Measurements from ENCODE around the gene PI3. TPM values are rescaled to one million over a fixed set of nuclear protein-coding genes. Genes with fewer than 3 reads are reported as not detected.

PI3 gene
- total and polyA plus RNA-seq, 5 donors: not detected

DNA sequence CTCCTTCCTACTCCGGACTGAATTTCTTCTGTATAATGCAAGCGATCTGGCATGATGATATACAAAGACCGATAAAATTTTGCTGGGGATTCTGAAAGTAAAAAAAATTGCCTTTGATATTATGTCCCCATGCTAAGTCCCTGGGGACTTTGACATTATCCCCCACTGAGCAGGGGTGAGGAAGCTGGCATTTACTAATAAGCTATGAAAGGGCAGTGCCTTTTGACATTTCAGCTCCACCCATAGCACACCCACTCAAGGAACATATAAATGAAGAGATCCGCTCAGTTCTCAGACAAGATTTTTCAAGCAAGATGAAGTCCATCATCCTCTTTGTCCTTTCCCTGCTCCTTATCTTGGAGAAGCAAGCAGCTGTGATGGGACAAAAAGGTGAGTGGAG lies 46.4 kb downstream of the PI3 start, which contains the start of gene SEMG2:
Gene SEMG2, plus strand, starts transcription at position 298 of the 400 bp plus-strand sequence. Its CDS starts 17 bp downstream, at position 315.
- ATAC-seq (no peak), DNase-seq (no peak)
- Histone ChIP-seq H3K27me3 (ENCODE audit: control insufficient read depth, insufficient read depth) (peaks cover 2% of the 10 kb centered on the region), H3K9me3 (ENCODE audit: control insufficient read depth, low read length) (no peaks in the 10 kb centered on the region), H3K4me1 (ENCODE audit: control insufficient read depth, insufficient read depth, low read length) (no peaks in the 10 kb centered on the region), H3K4me3 (ENCODE audit: low read length) (no peak within 1 kb of the TSS), H3K27ac (ENCODE audit: low read length) (no peak within 1 kb of the TSS)
- intact Hi-C loops (cut with DNase I): no loop called here
- WGBS: 89% methylated on average over 4 of the region's 4 CpGs

DNA sequence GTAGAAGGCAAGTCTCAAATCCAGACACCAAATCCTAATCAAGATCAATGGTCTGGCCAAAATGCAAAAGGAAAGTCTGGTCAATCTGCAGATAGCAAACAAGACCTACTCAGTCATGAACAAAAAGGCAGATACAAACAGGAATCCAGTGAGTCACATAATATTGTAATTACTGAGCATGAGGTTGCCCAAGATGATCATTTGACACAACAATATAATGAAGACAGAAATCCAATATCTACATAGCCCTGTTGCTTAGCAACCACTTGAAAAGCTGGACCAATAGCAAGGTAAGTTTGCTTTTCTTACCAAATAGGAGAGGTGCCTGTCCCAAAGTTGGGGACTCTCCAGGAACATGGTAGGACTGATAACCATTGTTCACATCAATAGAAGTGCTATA lies 48.4 kb downstream of the PI3 start:
- peaks cover 2% of the 10 kb centered on the region for H3K27me3 ChIP-seq (ENCODE audit: control insufficient read depth, insufficient read depth)
- no peaks in the 10 kb centered on the region for H3K4me1 ChIP-seq (ENCODE audit: control insufficient read depth, insufficient read depth, low read length)
- no peak for DNase-seq
- intact Hi-C loops (cut with DNase I): no loop called here
- H3K27ac ChIP-seq (ENCODE audit: low read length): no peak overlapping the region
- no peak for ATAC-seq
- H3K4me3 ChIP-seq (ENCODE audit: low read length): no peak overlapping the region
- no peaks in the 10 kb centered on the region for H3K9me3 ChIP-seq (ENCODE audit: control insufficient read depth, low read length)

Other genes starting within 250 kb of the PI3 start
- gene TOMM34, start 214.5 kb upstream of the PI3 start, total RNA-seq: 10 to 100 TPM; 12.1 to 16.8 (median 13.7) TPM
- 11.1 TPM for gene TOMM34, start 214.5 kb upstream of the PI3 start, polyA plus RNA-seq
- 10 to 100 TPM; 13.8 to 14.4 (median 14.1) TPM for gene STK4, start 208.4 kb upstream of the PI3 start, total RNA-seq
- 4.6 TPM for gene STK4, start 208.4 kb upstream of the PI3 start, polyA plus RNA-seq
- gene KCNS1, start 73.8 kb upstream of the PI3 start, total RNA-seq: 1 to 10 TPM in 1 of 4 donors, under 1 TPM in 3; 0.37 to 1.2 (median 0.58) TPM
- gene KCNS1, start 73.8 kb upstream of the PI3 start, polyA plus RNA-seq: 0.27 TPM
- gene WFDC5, start 59.7 kb upstream of the PI3 start, total RNA-seq: not detected
- not detected for gene WFDC5, start 59.7 kb upstream of the PI3 start, polyA plus RNA-seq
- not detected for gene WFDC12, start 50.4 kb upstream of the PI3 start, total RNA-seq
- gene WFDC12, start 50.4 kb upstream of the PI3 start, polyA plus RNA-seq: not detected
- gene SEMG1, start 32.1 kb downstream of the PI3 start, total RNA-seq: not detected
- not detected for gene SEMG1, start 32.1 kb downstream of the PI3 start, polyA plus RNA-seq
- not detected for gene SEMG2, start 46.5 kb downstream of the PI3 start, total RNA-seq
- gene SEMG2, start 46.5 kb downstream of the PI3 start, polyA plus RNA-seq: not detected
- gene SLPI, start 79.7 kb downstream of the PI3 start, total RNA-seq: 10 to 100 TPM in 2 of 4 donors, 1 to 10 TPM in 2; 1.4 to 16.6 (median 10.3) TPM
- gene SLPI, start 79.7 kb downstream of the PI3 start, polyA plus RNA-seq: 2.1 TPM
- gene RBPJL, start 131.9 kb downstream of the PI3 start, total RNA-seq: not detected
- not detected for gene RBPJL, start 131.9 kb downstream of the PI3 start, polyA plus RNA-seq
- gene MATN4, start 133.4 kb downstream of the PI3 start, total RNA-seq: under 1 TPM in 3 of 4 donors, not detected in 1; 0.15 to 0.20 (median 0.17) TPM
- 0.05 TPM for gene MATN4, start 133.4 kb downstream of the PI3 start, polyA plus RNA-seq
- 100 to 1,000 TPM in 1 of 4 donors, 10 to 100 TPM in 3; 57.5 to 125 (median 61.2) TPM for gene SDC4, start 173.5 kb downstream of the PI3 start, total RNA-seq
- gene SDC4, start 173.5 kb downstream of the PI3 start, polyA plus RNA-seq: 63.8 TPM
- gene SYS1, start 188.3 kb downstream of the PI3 start, total RNA-seq: 10 to 100 TPM; 21.5 to 28.7 (median 25.8) TPM
- 17.1 TPM for gene SYS1, start 188.3 kb downstream of the PI3 start, polyA plus RNA-seq
- 1 to 10 TPM in 3 of 4 donors, under 1 TPM in 1; 0.82 to 1.5 (median 1.4) TPM for gene TP53TG5, start 203.4 kb downstream of the PI3 start, total RNA-seq
- gene TP53TG5, start 203.4 kb downstream of the PI3 start, polyA plus RNA-seq: 0.95 TPM
- 100 to 1,000 TPM; 163 to 208 (median 178) TPM for gene DBNDD2, start 233.4 kb downstream of the PI3 start, total RNA-seq
- 228 TPM for gene DBNDD2, start 233.4 kb downstream of the PI3 start, polyA plus RNA-seq
- gene PIGT, start 241.2 kb downstream of the PI3 start, total RNA-seq: 100 to 1,000 TPM; 116 to 134 (median 125) TPM
- 140 TPM for gene PIGT, start 241.2 kb downstream of the PI3 start, polyA plus RNA-seq